Activated effector memory CD4-positive, alpha-beta T cell treated with anti-CD3 and anti-CD28 coated beads, Interleukin-2, amount 50 U/mL, for 16 hours (primary cell): ENCODE data around the gene TOX3.

Experiments used
- DNase-seq: peaks from one replicate; pipeline ENCODE4 v3.0.0-alpha.2; 2020

The TOX3 gene

DNA sequence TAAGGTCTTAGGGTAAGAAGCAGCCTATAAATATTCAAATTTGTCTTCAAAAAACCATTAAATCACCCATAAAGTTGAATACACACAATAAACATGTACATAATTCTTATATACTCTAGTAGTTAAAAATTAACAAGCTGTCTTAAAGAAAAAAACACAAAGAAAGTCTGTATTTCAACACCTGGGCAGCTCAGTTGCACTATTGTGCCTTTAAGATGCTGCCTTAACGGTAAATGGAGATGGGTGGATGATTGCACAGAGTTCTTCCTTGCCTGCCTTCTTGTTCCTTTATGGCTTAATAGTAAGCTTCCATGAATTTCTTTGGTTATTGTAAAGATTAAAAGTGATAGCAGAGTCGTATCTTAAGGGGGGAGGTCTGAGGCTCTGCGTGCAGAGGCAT is 105.1 kb downstream of the TOX3 start:
- no peak for DNase-seq

- DNase-seq, result no peak
These were observed 106.7 kb downstream of the TOX3 start for GRCh38 chr16:52440248-52440647.

DNA sequence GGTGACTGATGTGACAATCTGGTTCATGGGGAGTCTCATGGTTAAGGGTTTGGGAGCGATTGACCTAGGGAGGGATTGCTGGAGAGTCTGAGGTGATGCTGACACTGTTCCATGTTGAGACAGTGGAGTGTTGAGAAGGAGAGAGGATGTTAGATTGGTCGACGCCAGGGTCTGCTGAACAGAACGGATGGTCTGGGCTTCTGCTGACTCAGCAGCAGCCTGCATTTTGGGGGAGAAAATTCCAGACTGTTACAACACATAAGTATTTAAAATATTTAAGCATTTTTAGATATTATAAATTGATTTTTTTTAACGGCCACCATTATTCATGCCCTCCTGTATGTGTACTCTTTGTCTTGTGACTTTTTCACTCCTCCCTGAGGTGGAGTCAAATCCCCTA is 107.2 kb downstream of the TOX3 start:
- DNase-seq, result no peak

GRCh38 chr16:52439171-52439701 is 107.7 kb downstream of the TOX3 start:
- no peak for DNase-seq

DNA sequence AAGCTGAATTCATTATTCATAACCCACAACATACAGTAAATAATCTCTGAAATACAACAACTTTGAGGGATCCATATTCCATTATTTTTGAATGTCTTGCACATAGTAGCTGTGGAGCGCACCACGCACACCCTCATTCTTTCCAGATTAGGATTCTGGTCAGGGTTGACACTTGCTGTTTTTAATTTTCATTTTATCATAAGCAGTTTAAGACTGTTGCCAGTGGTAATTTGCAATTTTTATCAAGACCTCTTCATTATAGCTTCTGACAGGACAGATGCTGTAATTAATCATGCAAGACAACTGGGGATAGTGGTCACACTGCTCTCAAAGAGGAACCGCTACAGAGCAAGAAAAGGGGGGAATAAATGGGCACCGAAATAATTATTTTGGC is 109.7 kb downstream of the TOX3 start:
- no peak for DNase-seq

- no peak for DNase-seq
These were observed 110.3 kb downstream of the TOX3 start for GRCh38 chr16:52436339-52437276.

GRCh38 chr16:52434224-52434623 is 112.7 kb downstream of the TOX3 start:
- DNase-seq, result no peak

GRCh38 chr16:52433643-52434042 is 113.3 kb downstream of the TOX3 start:
- DNase-seq, result no peak

GRCh38 chr16:52424591-52424990 is 122.4 kb downstream of the TOX3 start:
- no peak for DNase-seq

- DNase-seq, result no peak
These were observed 124.6 kb downstream of the TOX3 start for GRCh38 chr16:52422307-52422706.

GRCh38 chr16:52418201-52418600 is 128.7 kb downstream of the TOX3 start:
- DNase-seq, result no peak

- DNase-seq, result no peak
These were observed 130.1 kb downstream of the TOX3 start for GRCh38 chr16:52416888-52417287.

DNA sequence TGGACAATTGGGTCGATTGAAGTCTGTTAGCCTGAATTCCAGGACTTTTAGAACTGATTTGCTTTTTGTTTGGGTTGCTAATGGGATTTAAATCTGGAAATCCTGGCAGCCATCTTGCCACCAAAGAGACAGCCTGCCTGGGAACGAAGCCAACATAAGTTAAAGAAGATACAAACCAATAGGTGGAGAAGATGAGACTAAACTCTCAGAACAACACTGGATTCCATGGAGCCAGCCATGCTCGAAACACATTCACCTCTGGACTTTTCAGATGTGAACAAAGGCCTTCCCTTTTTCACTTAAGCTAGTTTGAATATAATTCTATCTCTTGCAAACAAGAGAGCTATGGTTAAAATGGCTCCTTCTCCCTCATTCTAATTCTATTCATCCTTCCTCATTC is 135.9 kb downstream of the TOX3 start:
- no peak for DNase-seq

GRCh38 chr16:52408191-52408845 is 138.6 kb downstream of the TOX3 start:
- no peak for DNase-seq

DNA sequence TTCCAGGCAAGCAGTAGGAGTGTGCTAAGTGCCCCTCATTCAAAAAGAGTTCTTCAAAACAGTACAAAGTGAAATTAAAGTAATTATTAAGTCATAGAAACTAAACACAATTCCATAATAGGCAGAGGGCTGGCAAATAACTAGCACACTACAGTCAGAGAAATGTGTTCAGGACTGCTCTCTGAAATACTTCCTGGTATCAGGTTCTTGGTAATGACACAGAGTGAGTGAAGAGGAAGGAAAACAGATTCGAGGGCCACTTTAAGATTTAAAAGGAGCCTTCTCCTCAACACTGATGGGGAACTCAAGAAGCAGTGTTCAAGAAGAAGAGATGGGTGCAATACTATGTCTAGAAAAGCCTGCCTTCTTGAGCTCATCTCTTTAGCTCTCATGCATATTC is 139.2 kb downstream of the TOX3 start:
- no peak for DNase-seq

GRCh38 chr16:52405441-52405840 is 141.5 kb downstream of the TOX3 start:
- DNase-seq, result no peak

DNA sequence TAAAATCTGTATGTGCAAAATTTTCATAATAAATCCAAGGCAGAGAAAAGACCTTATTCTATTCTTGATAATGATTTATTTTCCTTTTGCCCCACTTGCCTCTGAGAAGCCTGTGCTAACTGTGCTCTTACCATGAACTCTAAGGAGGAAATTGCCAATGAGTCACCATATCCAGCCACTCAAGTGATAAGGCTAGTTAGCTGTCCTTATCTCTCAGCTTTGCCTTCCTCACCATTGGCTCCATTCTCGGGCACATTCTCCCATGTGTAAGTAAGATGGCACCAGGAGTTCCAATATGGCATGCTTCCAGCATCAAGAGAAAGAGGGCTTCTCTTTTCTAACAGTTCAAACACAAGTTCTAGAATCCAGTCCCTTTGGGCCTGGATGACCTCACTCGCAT is 142.4 kb downstream of the TOX3 start:
- DNase-seq, result no peak

DNA sequence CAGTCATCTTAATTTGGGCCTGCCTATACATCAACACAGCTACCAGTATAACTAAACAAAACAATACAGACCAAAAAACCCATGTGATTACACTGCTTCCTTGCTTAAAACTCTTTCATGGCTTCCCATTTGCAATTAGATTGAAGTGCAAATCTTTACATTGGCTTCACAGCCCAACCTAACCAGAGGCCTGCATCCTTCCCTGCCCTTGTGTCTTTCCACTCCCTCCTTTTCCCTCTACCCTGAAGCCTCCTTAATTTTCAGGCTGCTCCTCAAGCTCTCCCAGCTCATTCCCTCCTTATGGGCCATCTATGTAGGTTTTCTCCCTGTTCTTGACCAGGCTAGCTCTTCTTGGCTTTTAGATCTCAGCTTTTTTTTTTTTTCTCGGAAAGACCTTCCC is 147.8 kb downstream of the TOX3 start:
- DNase-seq, result no peak

- DNase-seq, result no peak
These were observed 148.4 kb downstream of the TOX3 start for GRCh38 chr16:52398491-52398960.

DNA sequence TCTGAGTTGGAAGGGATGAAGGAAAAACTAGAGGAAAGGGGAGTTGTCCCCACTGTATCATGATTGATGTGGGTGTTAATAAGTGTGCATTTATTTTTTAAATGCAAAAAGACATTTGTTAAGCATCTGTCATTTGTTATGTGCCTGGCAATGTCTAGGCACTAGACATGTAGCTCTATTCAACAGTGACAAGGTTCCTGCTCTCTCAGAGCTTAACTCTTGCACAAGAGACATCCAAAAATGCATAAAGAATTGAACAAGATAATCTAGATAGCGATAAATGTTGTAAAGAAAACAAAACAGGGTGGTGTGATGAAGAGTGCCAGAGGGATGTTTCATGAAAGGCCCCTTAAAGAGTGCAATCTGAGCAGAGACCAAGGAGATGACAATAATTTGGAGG is 148.9 kb downstream of the TOX3 start:
- no peak for DNase-seq

GRCh38 chr16:52393448-52393847 is 153.5 kb downstream of the TOX3 start:
- no peak for DNase-seq

- no peak for DNase-seq
These were observed 157.9 kb downstream of the TOX3 start for GRCh38 chr16:52389045-52389444.
